ENCODE data around the gene CFAP92. TPM values are rescaled to one million over a fixed set of nuclear protein-coding genes. Genes with fewer than 3 reads are reported as not detected.

Gene CFAP92
- total and polyA plus RNA-seq, 2 donors (not counting 3 experiments of a cell fraction or from before 2014, with no cell fraction given) = 0.04 to 0.62 TPM

DNA sequence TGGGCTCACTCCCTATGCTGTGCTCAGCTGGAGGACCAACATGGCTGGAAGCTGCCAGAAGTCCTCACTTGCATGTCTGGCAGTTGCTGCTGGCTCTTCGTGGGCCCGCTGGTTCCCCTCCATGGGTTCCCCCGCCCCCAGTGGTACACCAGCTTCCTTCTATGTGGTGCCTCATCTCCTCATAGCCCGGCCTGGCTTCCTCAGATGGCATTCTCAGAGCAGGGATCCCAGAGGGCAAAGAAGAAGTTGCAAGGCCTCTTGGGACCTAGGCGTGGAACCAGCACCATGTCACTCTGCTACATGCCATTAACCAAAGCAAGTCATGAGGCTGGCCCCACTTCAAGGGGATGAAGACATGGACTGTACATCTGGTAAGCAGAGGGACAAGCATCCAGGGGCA, 2.9 kb upstream of the CFAP92 start:
- no TSS peak for BruUV-seq (replicated peaks)
- FAIRE-seq = no peak
- Histone ChIP-seq H3K79me2 (ENCODE audit: control insufficient read depth, insufficient read depth, low read length) (no peaks in the 10 kb centered on the region), H3K36me3 (ENCODE audit: control insufficient read depth in 2 of 2, extremely low read depth in 1 of 2, insufficient read depth in 2 of 2, low read length in 2 of 2) (no peaks in the 10 kb centered on the region), H3K27me3 (ENCODE audit: control insufficient read depth in 2 of 2, insufficient read depth in 2 of 2, low read length in 2 of 2) (peaks cover 11 to 34% of the 10 kb centered on the region in 2 experiments), H3K27ac (ENCODE audit: insufficient read depth, low read depth, low read length) (no peak overlapping the region), H3K9me1 (replicated peaks; ENCODE audit: control insufficient read depth, extremely low read depth, insufficient read depth, low read length) (no peaks in the 10 kb centered on the region), H4K20me1 (replicated peaks; ENCODE audit: control insufficient read depth, extremely low read depth, insufficient read depth, low read length) (no peaks in the 10 kb centered on the region), H3K4me2 (ENCODE audit: insufficient read depth, low read length) (no peak overlapping the region), H3K9me3 (replicated peaks; ENCODE audit: control insufficient read depth, insufficient read depth, low read length) (no peaks in the 10 kb centered on the region), H3K4me1 (ENCODE audit: control insufficient read depth, extremely low read depth, insufficient read depth, low read length) (peaks cover 11% of the 10 kb centered on the region), H3K4me3 (replicated peaks in 1 of 3; ENCODE audit: insufficient read depth in 1 of 3, low read depth in 1 of 3, low read length in 3 of 3) (no peak overlapping the region), H3K9ac (replicated peaks; ENCODE audit: extremely low read depth, insufficient read depth, low read length) (no peak overlapping the region), H2AFZ (ENCODE audit: low read depth, low read length) (no peak overlapping the region)
- CTCF ChIA-PET = interaction anchor here (0.7 to 4.8 kb wide), 2 partner anchors 26 to 57 kb away, joined by 3 to 36 read pairs; no protein-coding TSS in a partner anchor
- intact Hi-C loops (cut with micrococcal nuclease) = no loop called here
- TF ChIP-seq POLR2AphosphoS5 (IDR thresholded peaks at IDR 0.05; ENCODE audit: insufficient read depth, low read depth, low read length) = no peak
- no peak for TF ChIP-seq GATA2 (IDR thresholded peaks at IDR 0.05; ENCODE audit: insufficient read depth, insufficient read length, low read depth, low read length)
- TF ChIP-seq MYC (IDR thresholded peaks at IDR 0.05; ENCODE audit: low read depth, low read length) = no peak
- TF ChIP-seq, protein P1, sequence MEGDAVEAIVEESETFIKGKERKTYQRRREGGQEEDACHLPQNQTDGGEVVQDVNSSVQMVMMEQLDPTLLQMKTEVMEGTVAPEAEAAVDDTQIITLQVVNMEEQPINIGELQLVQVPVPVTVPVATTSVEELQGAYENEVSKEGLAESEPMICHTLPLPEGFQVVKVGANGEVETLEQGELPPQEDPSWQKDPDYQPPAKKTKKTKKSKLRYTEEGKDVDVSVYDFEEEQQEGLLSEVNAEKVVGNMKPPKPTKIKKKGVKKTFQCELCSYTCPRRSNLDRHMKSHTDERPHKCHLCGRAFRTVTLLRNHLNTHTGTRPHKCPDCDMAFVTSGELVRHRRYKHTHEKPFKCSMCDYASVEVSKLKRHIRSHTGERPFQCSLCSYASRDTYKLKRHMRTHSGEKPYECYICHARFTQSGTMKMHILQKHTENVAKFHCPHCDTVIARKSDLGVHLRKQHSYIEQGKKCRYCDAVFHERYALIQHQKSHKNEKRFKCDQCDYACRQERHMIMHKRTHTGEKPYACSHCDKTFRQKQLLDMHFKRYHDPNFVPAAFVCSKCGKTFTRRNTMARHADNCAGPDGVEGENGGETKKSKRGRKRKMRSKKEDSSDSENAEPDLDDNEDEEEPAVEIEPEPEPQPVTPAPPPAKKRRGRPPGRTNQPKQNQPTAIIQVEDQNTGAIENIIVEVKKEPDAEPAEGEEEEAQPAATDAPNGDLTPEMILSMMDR (IDR thresholded peaks at IDR 0.05; ENCODE audit: extremely low read depth in 1 of 2, insufficient read depth in 1 of 2, low read depth in 1 of 2, low read length in 2 of 2) = no peak
- no peak for TF ChIP-seq EZH2 (IDR thresholded peaks at IDR 0.05; ENCODE audit: borderline replicate concordance, low read depth, low read length, severe bottlenecking)
- TF ChIP-seq JUN (IDR thresholded peaks at IDR 0.05; ENCODE audit: borderline replicate concordance, insufficient read depth, insufficient read length, low read depth) = no peak
- POLR2A ChIA-PET = interaction anchor here (0.6 kb wide), 1 partner anchor 27 kb away, joined by 3 read pairs; no protein-coding TSS in a partner anchor
- dilution Hi-C loops (cut with MboI; ENCODE audit: extremely low pct_ligation_motif_present, low sequenced_read_pairs) = no loop called here
- DNase-seq (ENCODE audit: low read depth, low spot score) = no peak
